ENCODE data around the gene FKBP1A. TPM values are rescaled to one million over a fixed set of nuclear protein-coding genes. Genes with fewer than 3 reads are reported as not detected.
A peak's percentile ranks its signal among the peaks of the same experiment; 100 is the strongest.
"Not testable (repeated sequence)": the region's sequence is repeated elsewhere in the genome, so short reads cannot be mapped to it uniquely, and the experiment has no call there.

The FKBP1A gene
- total RNA-seq, 1 donor from 2014 or later, result 46.9 TPM

- Histone ChIP-seq H3K36me3 (ENCODE audit: control insufficient read depth, insufficient read depth, low read length) (peaks cover 12% of the 10 kb centered on the region), H3K4me3 (ENCODE audit: low read depth, low read length) (no peak overlapping the region), H3K27me3 (ENCODE audit: control insufficient read depth, insufficient read depth, low read length) (no peaks in the 10 kb centered on the region)
- no peak for DNase-seq (ENCODE audit: low read depth)
- no peak for TF ChIP-seq CTCF (IDR thresholded peaks at IDR 0.05; ENCODE audit: insufficient read depth, low read length, severe bottlenecking)
- FAIRE-seq, result no peak
Measured at GRCh38 chr20:1353956-1354355, 38.9 kb downstream of the FKBP1A start.

GRCh38 chr20:1346315-1346969 is 46.4 kb downstream of the FKBP1A start:
- no peak overlapping the region for H3K4me3 ChIP-seq (ENCODE audit: low read depth, low read length)
- no peaks in the 10 kb centered on the region for H3K27me3 ChIP-seq (ENCODE audit: control insufficient read depth, insufficient read depth, low read length)
- DNase-seq (ENCODE audit: low read depth), result no peak
- no peaks in the 10 kb centered on the region for H3K36me3 ChIP-seq (ENCODE audit: control insufficient read depth, insufficient read depth, low read length)
- FAIRE-seq, result no peak
- no peak for TF ChIP-seq CTCF (IDR thresholded peaks at IDR 0.05; ENCODE audit: insufficient read depth, low read length, severe bottlenecking)

GRCh38 chr20:1345756-1346093 is 47.1 kb downstream of the FKBP1A start:
- no peak for FAIRE-seq
- TF ChIP-seq CTCF (IDR thresholded peaks at IDR 0.05; ENCODE audit: insufficient read depth, low read length, severe bottlenecking), result no peak
- no peak for DNase-seq (ENCODE audit: low read depth)
- Histone ChIP-seq H3K27me3 (ENCODE audit: control insufficient read depth, insufficient read depth, low read length) (no peaks in the 10 kb centered on the region), H3K36me3 (ENCODE audit: control insufficient read depth, insufficient read depth, low read length) (no peaks in the 10 kb centered on the region), H3K4me3 (ENCODE audit: low read depth, low read length) (no peak overlapping the region)

- TF ChIP-seq CTCF (IDR thresholded peaks at IDR 0.05; ENCODE audit: insufficient read depth, low read length, severe bottlenecking), result no peak
- Histone ChIP-seq H3K4me3 (ENCODE audit: low read depth, low read length) (no peak overlapping the region), H3K36me3 (ENCODE audit: control insufficient read depth, insufficient read depth, low read length) (no peaks in the 10 kb centered on the region), H3K27me3 (ENCODE audit: control insufficient read depth, insufficient read depth, low read length) (no peaks in the 10 kb centered on the region)
- peak; percentile 42 for DNase-seq (ENCODE audit: low read depth)
- FAIRE-seq, result no peak
Measured at GRCh38 chr20:1345030-1345755, 47.7 kb downstream of the FKBP1A start.

GRCh38 chr20:1343446-1344124 is 49.3 kb downstream of the FKBP1A start:
- not testable (repeated sequence) for H3K4me3 ChIP-seq (ENCODE audit: low read depth, low read length); H3K27me3 ChIP-seq (ENCODE audit: control insufficient read depth, insufficient read depth, low read length); DNase-seq (ENCODE audit: low read depth); H3K36me3 ChIP-seq (ENCODE audit: control insufficient read depth, insufficient read depth, low read length); FAIRE-seq

GRCh38 chr20:1341561-1342265 is 51.1 kb downstream of the FKBP1A start:
- FAIRE-seq, result peak; percentile 79
- Histone ChIP-seq H3K27me3 (ENCODE audit: control insufficient read depth, insufficient read depth, low read length) (no peaks in the 10 kb centered on the region), H3K4me3 (ENCODE audit: low read depth, low read length) (no peak overlapping the region), H3K36me3 (ENCODE audit: control insufficient read depth, insufficient read depth, low read length) (no peaks in the 10 kb centered on the region)
- TF ChIP-seq CTCF (IDR thresholded peaks at IDR 0.05; ENCODE audit: insufficient read depth, low read length, severe bottlenecking), result no peak
- no peak for DNase-seq (ENCODE audit: low read depth)

All from bronchial epithelial cell (primary cell).